ENCODE data around the gene BTNL8.

The BTNL8 gene

DNA sequence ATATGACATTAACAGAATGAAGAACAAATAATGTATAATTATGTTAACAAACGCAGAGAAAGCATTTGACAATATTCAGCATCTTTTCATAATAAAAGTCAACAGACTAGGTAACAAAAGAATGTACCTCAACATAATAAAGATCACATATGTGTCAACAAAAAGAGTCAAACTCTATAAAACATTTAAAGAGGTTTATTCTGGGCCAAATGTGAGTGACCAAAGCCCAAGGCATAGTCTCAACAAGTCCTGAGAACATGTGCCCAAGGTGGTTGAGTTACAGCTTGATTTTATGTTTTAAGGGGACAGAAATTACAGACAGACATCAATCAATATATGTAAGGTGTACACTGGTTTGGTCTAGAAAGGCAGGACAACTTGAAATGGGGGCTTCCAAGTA, 19.4 kb downstream of the BTNL8 start:
- in situ Hi-C loops (cut with HindIII; ENCODE audit: low sequenced_read_pairs): no loop called here
- DNase-seq (ENCODE audit: low read depth, low spot score): no peak
- H3K4me3 ChIP-seq (ENCODE audit: low read depth, low read length): no peak overlapping the region
- TF ChIP-seq, protein P1, sequence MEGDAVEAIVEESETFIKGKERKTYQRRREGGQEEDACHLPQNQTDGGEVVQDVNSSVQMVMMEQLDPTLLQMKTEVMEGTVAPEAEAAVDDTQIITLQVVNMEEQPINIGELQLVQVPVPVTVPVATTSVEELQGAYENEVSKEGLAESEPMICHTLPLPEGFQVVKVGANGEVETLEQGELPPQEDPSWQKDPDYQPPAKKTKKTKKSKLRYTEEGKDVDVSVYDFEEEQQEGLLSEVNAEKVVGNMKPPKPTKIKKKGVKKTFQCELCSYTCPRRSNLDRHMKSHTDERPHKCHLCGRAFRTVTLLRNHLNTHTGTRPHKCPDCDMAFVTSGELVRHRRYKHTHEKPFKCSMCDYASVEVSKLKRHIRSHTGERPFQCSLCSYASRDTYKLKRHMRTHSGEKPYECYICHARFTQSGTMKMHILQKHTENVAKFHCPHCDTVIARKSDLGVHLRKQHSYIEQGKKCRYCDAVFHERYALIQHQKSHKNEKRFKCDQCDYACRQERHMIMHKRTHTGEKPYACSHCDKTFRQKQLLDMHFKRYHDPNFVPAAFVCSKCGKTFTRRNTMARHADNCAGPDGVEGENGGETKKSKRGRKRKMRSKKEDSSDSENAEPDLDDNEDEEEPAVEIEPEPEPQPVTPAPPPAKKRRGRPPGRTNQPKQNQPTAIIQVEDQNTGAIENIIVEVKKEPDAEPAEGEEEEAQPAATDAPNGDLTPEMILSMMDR (IDR thresholded peaks at IDR 0.05; ENCODE audit: low read depth, low read length): no peak

DNA sequence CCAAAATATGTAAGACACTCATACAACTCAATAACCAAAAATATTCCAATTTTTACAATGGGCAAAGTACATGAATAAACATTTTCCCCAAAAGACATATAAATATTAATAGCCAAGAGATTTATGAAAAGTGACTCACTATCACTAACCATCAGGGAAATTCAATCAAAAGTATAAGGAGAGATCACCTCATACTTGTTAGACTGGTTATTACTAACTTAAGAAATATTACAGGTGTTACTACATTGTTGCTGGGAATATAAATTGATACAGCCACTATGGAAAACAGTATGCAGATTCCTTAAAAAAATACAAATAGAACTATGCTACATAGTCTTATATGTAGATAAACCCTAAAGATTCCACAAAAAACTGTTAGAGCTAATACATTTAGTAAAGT, 21.8 kb downstream of the BTNL8 start:
- in situ Hi-C loops (cut with HindIII; ENCODE audit: low sequenced_read_pairs): no loop called here

DNA sequence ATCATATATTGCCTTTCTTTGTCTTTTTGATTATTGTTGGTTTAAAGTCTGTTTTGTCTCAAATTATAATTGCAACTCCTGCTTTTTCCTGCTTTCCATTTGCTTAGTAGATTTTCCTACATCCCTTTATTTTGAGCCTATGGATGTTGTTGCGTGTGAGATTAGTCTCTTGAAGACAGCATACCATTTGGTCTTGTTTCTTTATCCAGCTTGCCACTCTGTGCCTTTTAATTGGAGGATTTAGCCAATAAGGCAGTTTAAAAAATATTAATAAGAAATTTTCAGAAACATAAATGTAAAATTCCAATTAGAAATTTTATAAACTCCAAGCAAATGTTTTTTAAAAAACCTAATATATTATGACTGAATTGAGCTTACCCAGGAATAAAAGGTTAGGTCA, 24.0 kb downstream of the BTNL8 start:
- DNase-seq (ENCODE audit: low read depth, low spot score): no peak
- H3K4me3 ChIP-seq (ENCODE audit: low read depth, low read length): no peak overlapping the region
- in situ Hi-C loops (cut with HindIII; ENCODE audit: low sequenced_read_pairs): no loop called here
- TF ChIP-seq, protein P1 (IDR thresholded peaks at IDR 0.05; ENCODE audit: low read depth, low read length): no peak

More for the DNA sequence above, 21.8 kb downstream of the BTNL8 start:
- TF ChIP-seq, protein P1 (IDR thresholded peaks at IDR 0.05; ENCODE audit: low read depth, low read length): no peak
- DNase-seq (ENCODE audit: low read depth, low spot score): no peak
- no peak overlapping the region for H3K4me3 ChIP-seq (ENCODE audit: low read depth, low read length)

DNA sequence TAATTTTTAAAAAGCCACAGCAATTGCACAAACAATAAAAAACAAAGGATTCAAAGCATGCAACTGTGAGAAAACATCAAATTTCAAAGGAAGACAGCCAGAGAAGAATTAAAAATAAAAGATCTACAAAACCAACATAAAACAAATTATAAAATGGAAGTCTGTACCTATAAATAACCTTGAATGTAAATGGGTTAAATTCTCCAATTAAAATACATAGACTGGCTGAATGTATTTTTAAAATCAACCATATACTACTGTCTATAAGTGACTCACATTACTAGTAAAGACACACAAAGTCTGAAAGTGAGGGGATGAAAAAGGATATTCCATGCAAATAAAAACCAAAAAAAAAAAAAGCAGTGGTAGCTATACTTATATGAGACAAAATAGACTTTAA, 33.7 kb downstream of the BTNL8 start:
- in situ Hi-C loops (cut with HindIII; ENCODE audit: low sequenced_read_pairs): no loop called here
- TF ChIP-seq, protein P1 (IDR thresholded peaks at IDR 0.05; ENCODE audit: low read depth, low read length): no peak
- no peak for DNase-seq (ENCODE audit: low read depth, low spot score)
- no peak overlapping the region for H3K4me3 ChIP-seq (ENCODE audit: low read depth, low read length)

DNA sequence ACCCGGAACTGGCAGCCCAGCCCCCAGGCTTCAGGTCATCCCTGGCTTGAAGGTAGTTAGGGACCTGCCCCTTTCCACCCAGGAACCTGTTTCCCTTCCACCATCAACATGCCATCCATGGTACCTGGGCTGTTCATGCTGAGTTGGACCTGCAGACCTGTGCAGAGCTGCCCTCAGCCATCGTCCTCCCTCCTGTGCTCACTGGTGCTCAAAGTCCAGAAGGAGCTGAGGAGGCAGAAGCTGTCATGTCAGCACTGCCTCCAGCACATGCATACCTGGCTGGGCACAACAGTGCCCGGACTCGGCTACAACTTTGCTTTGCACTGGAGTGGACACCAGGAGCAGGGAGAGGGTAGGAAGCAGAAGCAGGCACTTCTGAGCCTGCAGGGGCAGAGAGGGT, 36.2 kb downstream of the BTNL8 start:
- in situ Hi-C loops (cut with HindIII; ENCODE audit: low sequenced_read_pairs): no loop called here
- TF ChIP-seq, protein P1 (IDR thresholded peaks at IDR 0.05; ENCODE audit: low read depth, low read length): no peak
- no peak for DNase-seq (ENCODE audit: low read depth, low spot score)
- H3K4me3 ChIP-seq (ENCODE audit: low read depth, low read length): no peak overlapping the region

DNA sequence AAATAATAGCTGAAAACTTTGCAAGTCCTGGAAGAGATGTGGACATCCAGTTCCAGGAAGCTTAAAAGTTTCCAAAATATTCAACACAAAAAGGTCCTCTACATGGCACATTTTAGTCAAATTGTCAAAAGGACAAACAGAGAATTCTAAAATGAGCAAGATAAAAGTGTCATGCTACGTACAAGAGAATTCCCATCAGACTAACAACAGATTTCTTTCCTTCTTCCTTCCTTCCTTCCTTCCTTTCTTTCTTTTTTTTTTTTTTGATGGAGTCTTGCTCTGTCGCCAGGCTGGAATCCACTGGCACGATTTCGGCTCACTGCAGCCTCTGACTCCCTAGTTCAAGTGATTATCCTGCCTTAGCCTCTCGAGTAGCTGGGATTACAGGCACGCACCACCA, 39.3 kb downstream of the BTNL8 start:
- H3K4me3 ChIP-seq (ENCODE audit: low read depth, low read length): no peak overlapping the region
- DNase-seq (ENCODE audit: low read depth, low spot score): no peak
- TF ChIP-seq, protein P1 (IDR thresholded peaks at IDR 0.05; ENCODE audit: low read depth, low read length): no peak
- in situ Hi-C loops (cut with HindIII; ENCODE audit: low sequenced_read_pairs): no loop called here
